CD4-positive, alpha-beta T cell treated with Interleukin-12 subunit alpha and Interleukin-12 subunit beta, for 1 hour (primary cell): ENCODE results near the gene PCBP3.

Source experiments
- DNase-seq: peaks from one replicate; pipeline ENCODE4 v3.0.0-alpha.2; 2020

PCBP3 gene

GRCh38 chr21:45867041-45867666 lies 223.6 kb downstream of the PCBP3 start:
- DNase-seq = no peak

- DNase-seq = no peak
These were observed 224.2 kb downstream of the PCBP3 start for GRCh38 chr21:45867671-45868081.

- DNase-seq = no peak
These were observed 224.6 kb downstream of the PCBP3 start for GRCh38 chr21:45868086-45868485.

GRCh38 chr21:45868488-45868887 lies 225.0 kb downstream of the PCBP3 start:
- no peak for DNase-seq

- DNase-seq = no peak
These were observed 225.8 kb downstream of the PCBP3 start for GRCh38 chr21:45869121-45870007.

GRCh38 chr21:45870421-45870820 lies 226.9 kb downstream of the PCBP3 start:
- no peak for DNase-seq

GRCh38 chr21:45870851-45871615 lies 227.5 kb downstream of the PCBP3 start:
- no peak for DNase-seq

GRCh38 chr21:45871616-45872236 lies 228.2 kb downstream of the PCBP3 start:
- no peak for DNase-seq

DNA sequence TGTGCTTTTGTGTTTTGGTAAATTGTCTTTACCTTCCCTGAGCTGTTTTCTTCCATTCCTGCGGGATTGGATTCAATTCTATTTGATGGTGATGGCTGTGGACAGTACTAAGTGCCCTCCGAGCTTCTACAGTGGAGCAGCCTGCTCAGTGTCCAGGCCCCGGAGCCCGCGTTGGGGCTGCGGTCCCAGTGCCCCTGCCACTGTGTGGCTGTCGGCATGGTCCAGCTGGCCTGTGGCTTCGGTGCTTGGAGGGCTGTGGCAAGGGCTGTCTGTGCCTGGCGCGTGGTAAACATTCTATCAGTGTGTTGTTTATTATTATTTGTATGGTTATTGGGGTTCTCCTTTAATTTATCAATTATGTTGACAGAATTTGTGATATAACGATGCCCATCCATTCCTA lies 228.9 kb downstream of the PCBP3 start:
- no peak for DNase-seq

DNA sequence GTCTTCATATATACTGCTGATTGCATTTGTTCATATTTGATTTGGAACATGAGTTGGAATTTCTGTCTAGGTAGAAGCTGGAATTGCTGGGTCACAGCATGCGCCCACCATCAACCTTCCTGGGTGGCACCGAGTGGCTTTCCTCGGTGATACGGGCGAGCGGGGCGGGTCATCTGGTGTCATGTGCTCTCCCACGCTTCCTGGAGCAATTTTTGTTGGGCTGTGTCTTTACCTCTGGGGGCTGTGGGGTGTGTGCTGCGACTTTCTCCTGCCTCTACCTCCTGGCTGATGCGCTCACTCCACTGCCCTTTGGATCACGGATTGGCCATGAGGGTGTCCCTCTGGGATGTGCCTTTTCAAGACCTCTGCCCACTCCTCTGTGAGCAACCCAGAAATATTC lies 229.4 kb downstream of the PCBP3 start:
- DNase-seq = no peak

GRCh38 chr21:45873418-45873817 lies 229.9 kb downstream of the PCBP3 start:
- DNase-seq = no peak

- no peak for DNase-seq
These were observed 230.3 kb downstream of the PCBP3 start for GRCh38 chr21:45873866-45874265.

DNA sequence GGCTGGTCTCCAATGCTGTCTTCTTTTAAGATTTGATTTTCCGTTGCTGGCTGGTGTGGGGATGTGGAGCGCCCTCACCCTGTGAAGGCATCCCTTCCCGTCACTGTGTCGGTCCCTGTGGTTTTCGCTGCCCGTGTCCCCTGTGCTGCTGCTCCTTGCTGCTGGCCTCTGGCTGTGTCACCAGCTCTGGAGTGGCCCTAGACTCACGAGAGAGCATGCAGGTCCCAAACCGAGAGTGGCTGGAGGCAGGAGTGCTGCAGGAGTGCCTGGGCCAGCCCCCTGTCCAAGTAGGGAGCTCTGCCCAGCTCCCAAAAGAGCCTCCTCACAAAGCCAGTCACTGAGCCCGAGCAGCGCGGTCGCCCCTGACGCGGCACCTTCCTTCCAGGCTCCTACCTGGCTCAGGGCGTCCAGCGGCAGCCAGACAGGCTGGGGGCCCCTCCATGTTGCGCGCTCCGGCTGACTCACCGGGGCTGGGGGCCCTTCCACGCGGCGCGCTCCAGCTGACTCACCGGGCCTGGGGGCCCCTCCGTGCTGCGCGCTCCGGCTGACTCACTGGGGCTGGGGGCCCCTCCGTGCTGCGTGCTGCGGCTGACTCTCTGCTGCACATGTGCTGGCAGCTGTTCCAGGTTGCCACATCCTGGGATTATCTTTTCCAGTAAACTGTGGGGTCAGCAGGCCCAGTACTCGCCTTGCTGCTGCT lies 231.3 kb downstream of the PCBP3 start:
- DNase-seq = no peak

DNA sequence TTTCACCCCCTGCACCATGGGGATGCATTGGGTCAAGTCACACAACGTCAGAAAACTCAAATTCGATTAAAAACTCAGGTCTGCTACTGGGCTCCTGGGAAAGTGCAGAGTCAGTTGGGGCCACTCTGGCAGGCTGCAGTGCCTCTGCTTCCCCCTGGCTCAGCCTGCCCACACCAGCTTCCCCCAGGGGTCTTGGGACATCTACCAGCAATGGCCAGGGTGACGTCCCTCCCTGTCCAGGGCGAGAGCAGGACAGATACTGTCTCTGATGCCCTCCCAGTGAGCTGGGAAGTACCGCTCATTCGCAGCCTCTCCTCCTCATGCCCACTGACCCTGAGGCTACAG lies 231.9 kb downstream of the PCBP3 start:
- no peak for DNase-seq

DNA sequence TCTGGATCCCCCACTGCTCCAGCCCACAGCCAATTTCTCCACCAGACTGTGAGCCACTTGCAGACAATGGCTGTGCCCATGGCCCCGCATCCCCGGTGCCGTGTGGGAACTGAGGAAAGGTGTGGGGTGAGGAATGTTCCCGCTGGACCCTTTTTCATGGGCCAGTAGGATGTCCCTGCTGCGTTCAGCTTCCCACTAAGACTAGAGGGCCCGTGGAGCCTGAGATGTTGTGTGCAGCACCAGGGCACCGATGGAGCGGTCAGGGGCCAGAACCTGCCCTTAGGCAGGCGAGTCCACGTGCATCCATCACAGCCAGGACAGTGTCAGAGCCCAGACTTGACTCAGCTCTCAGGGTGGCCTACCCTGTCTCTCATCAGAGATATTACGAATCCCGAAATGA lies 232.4 kb downstream of the PCBP3 start:
- DNase-seq = no peak

DNA sequence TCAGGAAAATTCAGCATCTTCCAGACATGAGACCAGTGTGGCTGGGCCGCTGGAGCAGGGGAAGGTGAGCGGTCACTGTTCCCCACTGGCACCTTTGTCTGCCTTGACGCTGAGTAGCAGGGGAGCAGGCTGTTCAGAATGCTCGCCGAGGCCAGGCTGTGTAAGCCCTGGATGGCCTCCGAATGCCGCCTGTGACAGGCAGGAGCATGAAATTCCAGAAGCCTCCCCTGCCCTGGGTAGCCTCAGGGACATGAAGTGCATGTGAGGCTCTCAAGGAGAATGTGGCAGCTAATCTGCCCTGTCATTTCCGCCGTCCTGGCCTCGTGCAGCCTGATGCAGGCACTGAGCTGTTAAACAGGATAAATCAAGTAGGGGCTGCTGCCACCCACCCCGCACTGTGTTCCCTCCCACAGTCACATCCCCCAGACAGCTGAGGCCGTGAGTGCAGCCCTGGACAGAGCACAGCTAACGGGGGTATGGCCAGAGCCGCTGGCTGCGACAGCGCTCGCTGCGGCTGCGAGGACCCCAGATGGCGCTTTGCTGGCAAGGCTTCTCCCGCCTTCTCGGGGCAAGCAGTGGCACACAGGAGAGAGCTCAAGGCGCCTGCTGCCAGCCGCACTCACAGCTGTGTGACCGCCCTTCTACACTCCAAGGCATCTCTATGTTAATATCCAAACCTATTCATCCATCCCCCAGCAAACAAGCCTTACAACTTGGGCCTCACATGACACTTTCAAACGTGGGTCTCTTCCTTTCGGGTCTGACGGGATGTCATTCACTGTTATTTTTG lies 233.1 kb downstream of the PCBP3 start:
- DNase-seq = no peak

DNA sequence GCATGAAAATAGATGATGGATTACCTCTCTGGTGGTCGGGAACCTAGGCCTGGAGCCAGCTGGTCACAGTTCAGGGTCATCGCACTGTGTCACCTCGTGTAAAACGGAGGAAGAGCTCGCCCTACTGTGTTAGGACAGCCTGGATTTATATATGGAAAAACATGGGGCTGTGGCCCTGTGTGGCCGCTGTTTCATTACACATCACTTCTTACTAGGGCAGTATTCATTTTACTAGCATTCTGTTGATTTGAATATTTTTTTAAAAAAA lies 233.6 kb downstream of the PCBP3 start:
- DNase-seq = no peak

DNA sequence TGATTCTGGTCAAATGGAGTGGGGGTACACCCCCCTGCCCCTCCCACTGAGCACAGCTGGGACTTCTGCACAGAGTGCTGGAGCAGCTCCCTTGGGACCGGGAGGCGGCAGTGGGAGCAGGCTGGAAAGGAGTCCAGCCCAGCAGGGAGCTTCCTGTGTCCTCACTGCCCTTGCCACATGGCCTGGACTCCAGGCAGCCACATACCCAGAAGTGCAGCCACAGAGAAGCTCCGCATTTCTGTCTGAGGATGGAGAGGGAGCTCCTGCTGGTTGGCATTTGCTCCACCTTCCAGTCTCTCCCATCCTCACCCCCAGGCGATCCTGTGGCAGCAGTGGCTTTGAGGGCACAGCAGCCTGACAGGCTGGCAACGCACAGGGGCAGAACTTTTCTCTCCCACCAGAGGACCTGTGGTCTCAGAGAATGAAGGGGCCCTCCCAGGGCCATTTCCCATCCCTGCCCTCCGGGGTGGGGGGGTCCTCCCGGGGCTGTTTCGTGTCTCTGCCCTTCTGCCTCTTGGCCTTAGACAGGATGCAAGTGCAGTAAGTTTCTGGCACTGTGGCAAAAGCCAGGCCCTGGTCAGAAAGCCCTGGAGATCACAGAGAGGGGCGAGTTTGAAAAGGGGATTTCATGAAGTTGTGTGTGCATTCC lies 234.4 kb downstream of the PCBP3 start:
- no peak for DNase-seq

DNA sequence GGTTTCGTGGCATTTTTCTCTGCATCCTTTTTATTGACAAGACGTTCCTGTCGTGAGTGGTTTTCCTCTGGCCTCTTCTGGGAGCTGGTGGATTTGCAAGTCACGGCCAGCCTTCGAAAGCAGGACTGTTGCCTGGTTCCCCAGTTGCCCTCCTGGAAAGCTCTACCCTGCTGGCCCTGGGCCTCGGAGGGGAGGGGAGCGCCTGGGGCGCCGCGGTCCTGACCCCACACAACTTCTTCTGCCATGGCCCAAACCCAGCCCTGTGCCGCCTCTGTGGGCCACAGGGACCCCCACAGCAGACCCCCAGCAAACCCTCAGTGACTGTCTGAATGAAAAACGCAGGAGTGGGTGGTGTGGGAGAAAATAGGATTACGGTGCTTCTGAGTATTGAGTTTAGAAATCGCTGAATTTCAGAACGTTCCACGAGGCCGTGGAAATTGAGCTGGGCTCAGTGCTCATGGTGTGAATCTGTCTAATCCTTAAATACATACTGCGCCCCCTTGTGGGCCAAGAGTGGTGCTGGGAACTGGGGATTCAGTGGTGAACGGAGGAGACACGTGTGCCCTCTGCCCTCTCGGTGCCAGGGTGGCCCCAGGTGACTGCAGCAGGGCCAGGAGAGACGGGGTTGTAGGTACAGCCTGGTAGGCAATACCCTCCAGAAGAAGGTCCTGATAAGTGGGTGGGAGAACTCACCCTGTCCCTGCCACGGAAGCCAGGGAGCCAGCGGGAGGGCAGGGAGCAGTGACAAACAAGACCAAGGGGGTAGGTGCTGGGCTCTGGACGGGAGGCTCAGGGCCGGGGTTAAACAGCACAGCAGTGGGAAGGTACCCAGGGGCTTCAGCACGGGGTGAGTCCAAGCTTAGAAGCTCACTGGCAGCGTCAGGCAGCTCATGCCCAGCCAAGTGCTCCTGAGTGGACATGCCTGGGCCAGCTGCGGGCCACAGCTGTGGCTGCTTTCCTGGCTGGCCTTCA lies 236.9 kb downstream of the PCBP3 start:
- peak; percentile 71 for DNase-seq

- no peak for DNase-seq
These were observed 239.1 kb downstream of the PCBP3 start for GRCh38 chr21:45882645-45883044.
